ENCODE data around the gene RBMY1J. TPM values are rescaled to one million over a fixed set of nuclear protein-coding genes. Genes with fewer than 3 reads are reported as not detected.
"Not testable (repeated sequence)": the region's sequence is repeated elsewhere in the genome, so short reads cannot be mapped to it uniquely, and the experiment has no call there.

The RBMY1J gene
- polyA plus RNA-seq, 1 donor from 2014 or later, result not detected

DNA sequence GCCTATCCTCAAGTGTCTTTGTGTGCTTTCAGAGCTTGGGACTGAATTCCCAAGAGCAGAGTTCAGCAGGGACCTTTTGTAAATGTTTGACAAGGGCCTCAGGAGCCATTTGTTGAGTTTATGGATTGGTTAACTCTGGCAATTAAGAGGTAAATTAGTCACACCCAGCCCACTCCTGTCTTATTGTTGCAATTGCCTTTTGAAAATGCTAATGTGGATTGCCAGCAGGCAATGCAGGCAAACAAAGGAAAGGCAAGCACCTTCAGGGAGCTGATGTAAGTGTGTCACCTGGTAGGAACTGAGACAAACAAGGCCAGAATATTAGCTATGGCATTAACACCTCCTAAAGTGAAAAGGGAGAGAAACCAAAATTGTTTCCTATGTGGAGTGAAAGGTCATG, 29.7 kb upstream of the RBMY1J start:
- no peak overlapping the region for H3K9ac ChIP-seq (ENCODE audit: low read length)
- H3K9me2 ChIP-seq (ENCODE audit: insufficient read depth, low read length), result no peaks in the 10 kb centered on the region
- H3K4me2 ChIP-seq (ENCODE audit: low read length), result no peak overlapping the region
- no peaks in the 10 kb centered on the region for H3K36me3 ChIP-seq (ENCODE audit: insufficient read depth, low read length)
- H3F3A ChIP-seq (ENCODE audit: insufficient read depth, low read length, poor library complexity, severe bottlenecking), result no peaks in the 10 kb centered on the region
- H3K9me3 ChIP-seq (ENCODE audit: low read length), result no peaks in the 10 kb centered on the region
- H2AFZ ChIP-seq (ENCODE audit: low read depth, low read length), result no peak overlapping the region
- TF ChIP-seq MXI1 (conservative IDR thresholded peaks at IDR 0.05; ENCODE audit: poor library complexity, severe bottlenecking) (no peak), SMC3 (conservative IDR thresholded peaks at IDR 0.05; ENCODE audit: poor library complexity) (no peak), RAD21 (conservative IDR thresholded peaks at IDR 0.05) (no peak)
- TF ChIP-seq, protein P1, sequence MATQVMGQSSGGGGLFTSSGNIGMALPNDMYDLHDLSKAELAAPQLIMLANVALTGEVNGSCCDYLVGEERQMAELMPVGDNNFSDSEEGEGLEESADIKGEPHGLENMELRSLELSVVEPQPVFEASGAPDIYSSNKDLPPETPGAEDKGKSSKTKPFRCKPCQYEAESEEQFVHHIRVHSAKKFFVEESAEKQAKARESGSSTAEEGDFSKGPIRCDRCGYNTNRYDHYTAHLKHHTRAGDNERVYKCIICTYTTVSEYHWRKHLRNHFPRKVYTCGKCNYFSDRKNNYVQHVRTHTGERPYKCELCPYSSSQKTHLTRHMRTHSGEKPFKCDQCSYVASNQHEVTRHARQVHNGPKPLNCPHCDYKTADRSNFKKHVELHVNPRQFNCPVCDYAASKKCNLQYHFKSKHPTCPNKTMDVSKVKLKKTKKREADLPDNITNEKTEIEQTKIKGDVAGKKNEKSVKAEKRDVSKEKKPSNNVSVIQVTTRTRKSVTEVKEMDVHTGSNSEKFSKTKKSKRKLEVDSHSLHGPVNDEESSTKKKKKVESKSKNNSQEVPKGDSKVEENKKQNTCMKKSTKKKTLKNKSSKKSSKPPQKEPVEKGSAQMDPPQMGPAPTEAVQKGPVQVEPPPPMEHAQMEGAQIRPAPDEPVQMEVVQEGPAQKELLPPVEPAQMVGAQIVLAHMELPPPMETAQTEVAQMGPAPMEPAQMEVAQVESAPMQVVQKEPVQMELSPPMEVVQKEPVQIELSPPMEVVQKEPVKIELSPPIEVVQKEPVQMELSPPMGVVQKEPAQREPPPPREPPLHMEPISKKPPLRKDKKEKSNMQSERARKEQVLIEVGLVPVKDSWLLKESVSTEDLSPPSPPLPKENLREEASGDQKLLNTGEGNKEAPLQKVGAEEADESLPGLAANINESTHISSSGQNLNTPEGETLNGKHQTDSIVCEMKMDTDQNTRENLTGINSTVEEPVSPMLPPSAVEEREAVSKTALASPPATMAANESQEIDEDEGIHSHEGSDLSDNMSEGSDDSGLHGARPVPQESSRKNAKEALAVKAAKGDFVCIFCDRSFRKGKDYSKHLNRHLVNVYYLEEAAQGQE (IDR thresholded peaks at IDR 0.05; ENCODE audit: borderline replicate concordance), result no peak
- TF ChIP-seq, protein P2, sequence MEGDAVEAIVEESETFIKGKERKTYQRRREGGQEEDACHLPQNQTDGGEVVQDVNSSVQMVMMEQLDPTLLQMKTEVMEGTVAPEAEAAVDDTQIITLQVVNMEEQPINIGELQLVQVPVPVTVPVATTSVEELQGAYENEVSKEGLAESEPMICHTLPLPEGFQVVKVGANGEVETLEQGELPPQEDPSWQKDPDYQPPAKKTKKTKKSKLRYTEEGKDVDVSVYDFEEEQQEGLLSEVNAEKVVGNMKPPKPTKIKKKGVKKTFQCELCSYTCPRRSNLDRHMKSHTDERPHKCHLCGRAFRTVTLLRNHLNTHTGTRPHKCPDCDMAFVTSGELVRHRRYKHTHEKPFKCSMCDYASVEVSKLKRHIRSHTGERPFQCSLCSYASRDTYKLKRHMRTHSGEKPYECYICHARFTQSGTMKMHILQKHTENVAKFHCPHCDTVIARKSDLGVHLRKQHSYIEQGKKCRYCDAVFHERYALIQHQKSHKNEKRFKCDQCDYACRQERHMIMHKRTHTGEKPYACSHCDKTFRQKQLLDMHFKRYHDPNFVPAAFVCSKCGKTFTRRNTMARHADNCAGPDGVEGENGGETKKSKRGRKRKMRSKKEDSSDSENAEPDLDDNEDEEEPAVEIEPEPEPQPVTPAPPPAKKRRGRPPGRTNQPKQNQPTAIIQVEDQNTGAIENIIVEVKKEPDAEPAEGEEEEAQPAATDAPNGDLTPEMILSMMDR (IDR thresholded peaks at IDR 0.05; ENCODE audit: poor library complexity, severe bottlenecking), result no peak
- H4K20me1 ChIP-seq (ENCODE audit: insufficient read depth), result no peaks in the 10 kb centered on the region
- H3K4me3 ChIP-seq (ENCODE audit: low read length), result no peak overlapping the region
- no peaks in the 10 kb centered on the region for H3K79me2 ChIP-seq (replicated peaks; ENCODE audit: insufficient read depth, low read length)
- H3K27ac ChIP-seq (ENCODE audit: low read length), result no peak overlapping the region
- no peaks in the 10 kb centered on the region for H3K27me3 ChIP-seq (ENCODE audit: insufficient read depth, low read depth, low read length)

DNA sequence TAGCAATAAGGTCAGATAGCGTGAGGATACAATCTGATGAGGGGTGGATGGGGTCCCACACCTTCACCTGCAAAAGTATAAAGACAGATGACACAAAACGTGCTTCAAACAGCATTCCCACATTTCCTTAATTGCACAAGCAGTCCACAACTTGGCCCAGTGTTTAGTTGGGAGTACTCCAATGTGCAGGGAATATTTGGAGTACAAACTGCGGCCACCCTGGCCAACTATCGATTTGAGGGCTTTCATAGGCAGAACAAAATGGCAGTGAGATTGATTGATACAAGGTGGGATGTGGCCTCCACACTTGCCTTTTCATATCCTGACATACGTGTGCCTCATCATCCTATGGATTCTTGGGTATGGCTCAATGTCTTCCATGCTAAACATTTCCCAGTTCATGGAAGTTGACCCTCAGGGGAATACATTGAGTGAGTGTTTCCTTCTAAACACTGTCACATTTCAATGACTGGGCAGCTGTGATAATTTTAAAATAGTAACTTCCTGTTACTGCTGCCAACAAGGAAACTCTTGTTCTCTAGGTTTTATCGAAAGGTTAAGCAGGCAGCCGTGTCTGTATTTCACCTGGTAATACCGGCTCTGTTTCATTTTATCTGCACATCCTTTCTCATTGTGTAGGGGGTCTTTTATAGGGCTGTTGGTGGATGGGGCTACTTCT, 41.6 kb downstream of the RBMY1J start:
- not testable (repeated sequence) for H3K9me2 ChIP-seq (ENCODE audit: insufficient read depth, low read length); H3K27me3 ChIP-seq (ENCODE audit: insufficient read depth, low read depth, low read length); H3K36me3 ChIP-seq (ENCODE audit: insufficient read depth, low read length); H3K79me2 ChIP-seq (replicated peaks; ENCODE audit: insufficient read depth, low read length); H3K4me3 ChIP-seq (ENCODE audit: low read length); H3K9ac ChIP-seq (ENCODE audit: low read length); H4K20me1 ChIP-seq (ENCODE audit: insufficient read depth); H3K9me3 ChIP-seq (ENCODE audit: low read length); H3F3A ChIP-seq (ENCODE audit: insufficient read depth, low read length, poor library complexity, severe bottlenecking); H3K4me2 ChIP-seq (ENCODE audit: low read length); H3K27ac ChIP-seq (ENCODE audit: low read length); H2AFZ ChIP-seq (ENCODE audit: low read depth, low read length)

DNA sequence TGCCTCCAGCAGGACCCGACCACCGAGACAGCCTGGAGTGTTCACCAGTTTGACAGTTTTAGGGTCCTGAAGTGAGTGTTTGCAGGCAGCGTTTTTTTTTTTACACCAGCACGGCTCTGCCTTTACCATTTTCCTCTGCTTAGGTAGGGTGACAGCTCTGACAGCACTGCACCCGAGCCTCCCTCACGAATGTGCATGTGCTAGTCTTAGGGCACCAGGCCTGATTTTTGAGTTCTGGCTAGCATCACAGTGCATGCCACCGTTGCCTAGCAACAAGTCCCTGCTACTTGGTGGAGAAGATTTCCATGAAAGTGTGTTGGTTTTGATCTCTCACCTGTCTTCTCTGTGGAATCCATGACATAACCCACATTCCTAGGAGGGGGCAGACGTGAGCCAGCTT, 52.3 kb downstream of the RBMY1J start:
- not testable (repeated sequence) for H4K20me1 ChIP-seq (ENCODE audit: insufficient read depth); H3F3A ChIP-seq (ENCODE audit: insufficient read depth, low read length, poor library complexity, severe bottlenecking); H3K9me2 ChIP-seq (ENCODE audit: insufficient read depth, low read length); H3K4me2 ChIP-seq (ENCODE audit: low read length); H3K27me3 ChIP-seq (ENCODE audit: insufficient read depth, low read depth, low read length); H2AFZ ChIP-seq (ENCODE audit: low read depth, low read length); H3K79me2 ChIP-seq (replicated peaks; ENCODE audit: insufficient read depth, low read length); H3K4me3 ChIP-seq (ENCODE audit: low read length); H3K36me3 ChIP-seq (ENCODE audit: insufficient read depth, low read length); H3K9ac ChIP-seq (ENCODE audit: low read length); H3K9me3 ChIP-seq (ENCODE audit: low read length); H3K27ac ChIP-seq (ENCODE audit: low read length)

DNA sequence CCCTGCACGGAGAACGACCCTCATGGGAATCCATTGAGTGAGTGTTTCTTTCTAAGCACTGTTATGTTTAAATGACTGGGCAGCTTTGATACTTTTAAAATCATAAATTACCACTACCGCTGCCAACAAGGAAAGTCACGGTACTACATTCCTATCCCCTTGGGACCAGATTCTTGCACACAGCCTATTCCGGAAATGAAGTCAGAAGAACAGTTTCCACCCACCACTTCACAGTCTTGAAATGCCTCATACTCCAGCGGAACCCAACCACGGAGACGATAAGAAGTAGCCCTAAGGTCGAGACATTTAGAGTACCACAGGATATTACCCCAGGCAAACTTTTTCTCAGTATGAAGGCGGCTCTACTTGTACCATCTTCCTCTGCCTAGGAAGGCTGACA, 58.8 kb downstream of the RBMY1J start:
- not testable (repeated sequence) for H3K9me3 ChIP-seq (ENCODE audit: low read length); H2AFZ ChIP-seq (ENCODE audit: low read depth, low read length); H4K20me1 ChIP-seq (ENCODE audit: insufficient read depth)

More for the DNA sequence above, 58.8 kb downstream of the RBMY1J start:
- H3K79me2 ChIP-seq (replicated peaks; ENCODE audit: insufficient read depth, low read length); H3F3A ChIP-seq (ENCODE audit: insufficient read depth, low read length, poor library complexity, severe bottlenecking); H3K27ac ChIP-seq (ENCODE audit: low read length); H3K27me3 ChIP-seq (ENCODE audit: insufficient read depth, low read depth, low read length); H3K4me2 ChIP-seq (ENCODE audit: low read length); H3K36me3 ChIP-seq (ENCODE audit: insufficient read depth, low read length); H3K9me2 ChIP-seq (ENCODE audit: insufficient read depth, low read length); H3K9ac ChIP-seq (ENCODE audit: low read length); H3K4me3 ChIP-seq (ENCODE audit: low read length): not testable (repeated sequence)
